GM18867 (cell line): ENCODE results near the gene KRTAP20-2.

Experiments
- ATAC-seq: cut with Tn5 transposase; IDR thresholded peaks from one replicate; pipeline ENCODE4 v1.9.1; 2021; ENCODE audit warnings: mild to moderate bottlenecking, moderate library complexity; ENCODE audit not compliant: unreplicated experiment

The KRTAP20-2 gene

GRCh38 chr21:30672985-30673650, 38.1 kb downstream of the KRTAP20-2 start:
- ATAC-seq = no peak

- ATAC-seq = no peak
Observed at GRCh38 chr21:30674312-30674711, 39.3 kb downstream of the KRTAP20-2 start.

DNA sequence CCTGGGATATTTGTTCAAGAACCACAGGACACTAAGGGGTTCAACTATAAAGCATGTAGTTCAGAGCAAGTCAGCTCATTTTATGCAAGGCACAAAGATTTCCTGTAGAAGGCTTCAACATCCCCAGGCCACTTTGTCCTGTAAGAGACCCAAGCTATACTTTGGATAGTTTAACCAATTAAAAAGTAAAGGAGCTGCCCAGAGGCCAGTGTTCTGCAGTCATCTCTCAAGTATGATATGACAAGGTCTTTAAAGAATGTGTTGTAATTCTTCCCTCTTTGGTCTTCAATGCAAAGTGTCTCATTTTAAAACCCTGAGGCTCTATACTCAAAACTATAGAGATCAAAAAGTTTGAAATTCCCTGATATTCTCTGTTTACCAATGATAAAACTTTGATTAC, 41.7 kb downstream of the KRTAP20-2 start:
- ATAC-seq = no peak

DNA sequence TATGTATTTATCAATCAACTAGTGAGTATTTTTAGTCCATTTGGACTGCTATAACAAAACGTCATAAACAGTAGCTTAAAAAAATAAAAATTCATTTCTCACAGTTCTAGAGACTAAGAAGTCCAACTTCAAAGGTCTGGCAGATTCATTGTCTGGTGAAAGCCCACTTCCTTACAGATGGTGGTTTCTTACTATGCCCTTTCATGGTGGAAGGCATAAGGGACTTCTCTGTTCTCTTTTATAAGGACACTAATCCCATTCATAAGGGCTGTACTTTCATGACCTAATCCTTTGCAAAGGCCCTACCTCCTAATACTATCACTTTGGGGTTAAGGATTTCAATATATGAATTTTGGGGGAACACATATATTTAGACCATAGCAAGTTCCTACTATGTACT, 45.6 kb downstream of the KRTAP20-2 start:
- no peak for ATAC-seq

GRCh38 chr21:30684506-30684905, 49.5 kb downstream of the KRTAP20-2 start:
- no peak for ATAC-seq
